Stimulated activated CD8-positive, alpha-beta memory T cell treated with anti-CD3 and anti-CD28 coated beads, Interleukin-15, amount 100 ng/mL, for 1 hour (primary cell): Measurements from ENCODE around the gene DDX54.

ENCODE experiments used
- DNase-seq: peaks from one replicate; pipeline ENCODE4 v3.0.0-alpha.2; 2020; ENCODE audit warnings: low read depth

The DDX54 gene

DNA sequence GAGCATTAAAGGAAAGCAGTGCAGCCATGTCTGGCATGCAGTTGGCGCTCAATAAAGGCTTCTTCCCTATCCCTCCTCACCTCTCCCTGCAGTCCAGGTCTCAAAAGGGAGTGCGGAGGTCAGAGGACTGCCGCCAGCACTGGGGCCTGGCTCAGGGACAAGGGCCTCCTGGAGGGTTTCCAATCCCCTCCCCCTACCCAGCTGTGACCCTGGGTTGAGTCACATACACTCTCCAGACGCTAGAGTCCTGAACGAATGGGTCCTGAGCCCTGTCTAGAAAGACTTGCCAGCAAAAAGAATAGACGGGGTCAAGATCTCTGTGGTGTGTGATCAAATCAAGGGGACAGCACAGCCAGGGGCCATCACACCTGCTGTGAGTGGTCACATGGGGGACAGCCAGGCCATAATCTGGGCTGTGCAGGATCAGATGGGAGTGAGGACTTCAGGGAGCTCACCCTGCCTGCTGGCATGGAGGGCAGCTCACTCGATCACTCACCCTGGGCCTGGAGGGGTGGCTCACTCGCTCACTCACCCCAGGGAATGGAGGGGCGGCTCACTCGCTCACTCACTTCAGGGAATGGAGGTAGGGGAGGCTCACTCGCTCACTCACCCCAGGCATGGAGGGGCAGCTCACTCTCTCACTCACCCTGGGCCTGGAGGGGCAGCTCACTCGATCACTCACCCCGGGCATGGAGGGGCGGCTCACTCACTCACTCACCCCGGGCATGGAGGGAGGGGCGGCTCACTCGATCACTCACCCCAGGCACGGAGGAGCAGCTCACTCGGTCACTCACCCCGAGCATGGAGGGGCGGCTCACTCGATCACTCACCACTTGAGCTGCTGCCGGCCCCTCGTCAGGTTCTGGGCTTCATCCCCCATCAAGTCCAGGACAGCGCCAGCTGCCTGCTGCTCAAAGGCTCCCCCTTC lies 22.9 kb downstream of the DDX54 start:
- no peak for DNase-seq

DNA sequence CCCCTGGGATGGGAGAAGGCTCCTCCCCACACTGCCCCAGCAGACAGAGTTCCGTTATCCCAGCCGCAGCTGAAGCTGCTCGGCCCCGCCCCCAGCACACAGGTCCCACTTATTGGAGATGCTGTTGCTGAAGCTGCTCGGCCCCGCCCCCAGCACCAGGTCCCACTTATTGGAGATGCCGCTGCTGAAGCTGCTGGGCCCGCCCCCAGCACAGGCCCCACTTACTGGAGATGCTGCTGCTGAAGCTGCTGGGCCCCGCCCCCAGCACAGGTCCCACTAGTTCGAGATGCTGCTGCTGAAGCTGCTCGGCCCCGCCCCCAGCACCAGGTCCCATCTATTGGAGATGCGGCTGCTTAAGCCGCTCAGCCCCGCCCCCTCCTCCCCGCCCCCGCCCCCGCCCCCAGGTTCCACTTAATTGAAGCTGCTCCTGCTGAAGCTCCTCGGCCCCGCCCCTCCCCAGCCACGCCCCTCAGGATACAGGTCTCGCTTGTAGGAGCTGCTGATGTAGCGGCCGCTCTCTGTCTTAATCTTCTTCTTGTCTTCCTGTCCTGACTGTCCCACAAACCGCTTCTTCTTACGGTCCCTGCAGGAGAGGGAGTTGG lies 23.8 kb downstream of the DDX54 start:
- DNase-seq = no peak

GRCh38 chr12:113159937-113160336 lies 25.3 kb downstream of the DDX54 start:
- DNase-seq = no peak

- DNase-seq = no peak
Observed at GRCh38 chr12:113158439-113159203, 26.7 kb downstream of the DDX54 start.

DNA sequence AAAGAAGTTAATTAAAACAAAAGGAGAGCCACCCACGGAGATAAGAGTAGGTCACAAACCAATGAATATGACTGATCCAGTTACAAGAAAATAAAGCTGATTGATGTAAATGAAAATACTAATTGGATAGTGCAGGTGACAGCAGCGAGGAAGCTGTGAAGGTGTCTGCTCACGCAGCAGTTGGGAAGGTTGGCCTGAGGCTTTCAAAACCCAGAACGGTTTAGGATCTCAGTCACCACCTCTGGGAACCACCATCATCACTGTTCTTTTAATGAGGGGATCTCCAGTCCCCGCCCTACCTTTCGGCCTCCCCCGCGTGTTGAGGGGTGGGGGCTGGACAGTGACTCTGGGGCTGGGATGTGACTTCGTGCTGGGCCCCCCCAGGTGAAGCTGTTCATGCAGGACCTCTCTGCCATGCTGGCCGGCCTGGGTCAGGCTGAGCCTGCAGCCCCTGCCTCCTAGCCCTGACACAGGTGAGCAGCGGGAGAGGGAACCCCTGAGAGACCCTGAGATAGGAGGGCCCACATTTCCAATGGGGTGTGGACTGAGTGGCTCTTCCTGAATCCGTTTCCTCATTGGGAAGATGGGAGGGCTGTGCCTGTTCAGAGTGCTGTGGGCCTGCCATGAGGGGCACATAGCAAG lies 27.9 kb downstream of the DDX54 start:
- DNase-seq = no peak

- no peak for DNase-seq
Observed at GRCh38 chr12:113155646-113156045, 29.6 kb downstream of the DDX54 start.

- no peak for DNase-seq
Observed at GRCh38 chr12:113155060-113155459, 30.2 kb downstream of the DDX54 start.

DNA sequence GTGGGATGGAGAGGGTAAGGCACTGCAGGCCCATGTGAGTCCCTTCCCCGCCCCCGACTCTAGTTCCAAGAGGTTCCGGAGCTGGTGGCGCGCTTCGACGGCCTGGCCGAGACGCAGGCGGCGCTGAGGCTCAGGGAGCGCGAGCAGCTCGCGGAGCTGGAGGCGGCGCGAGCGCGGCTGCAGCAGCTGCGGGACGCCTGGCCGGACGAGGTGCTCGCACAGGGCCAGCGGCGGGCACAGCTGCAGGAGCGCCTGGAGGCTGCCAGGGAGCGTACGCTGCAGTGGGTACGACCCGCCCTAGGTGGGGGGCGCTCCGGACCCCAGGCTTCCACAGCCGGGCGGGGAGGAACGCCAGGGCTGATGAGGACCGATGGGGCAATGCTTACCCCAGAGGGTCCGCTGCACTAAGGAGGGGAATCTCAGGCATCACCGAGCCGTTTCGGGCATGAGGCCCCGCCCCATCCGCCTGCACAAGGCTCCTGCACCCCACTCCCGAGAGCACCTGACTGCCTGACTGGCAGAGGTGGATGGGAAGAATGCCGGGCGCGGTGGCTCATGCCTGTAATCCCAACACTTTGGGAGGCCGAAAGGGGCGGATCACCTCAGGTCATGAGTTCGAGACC lies 30.8 kb downstream of the DDX54 start:
- no peak for DNase-seq

DNA sequence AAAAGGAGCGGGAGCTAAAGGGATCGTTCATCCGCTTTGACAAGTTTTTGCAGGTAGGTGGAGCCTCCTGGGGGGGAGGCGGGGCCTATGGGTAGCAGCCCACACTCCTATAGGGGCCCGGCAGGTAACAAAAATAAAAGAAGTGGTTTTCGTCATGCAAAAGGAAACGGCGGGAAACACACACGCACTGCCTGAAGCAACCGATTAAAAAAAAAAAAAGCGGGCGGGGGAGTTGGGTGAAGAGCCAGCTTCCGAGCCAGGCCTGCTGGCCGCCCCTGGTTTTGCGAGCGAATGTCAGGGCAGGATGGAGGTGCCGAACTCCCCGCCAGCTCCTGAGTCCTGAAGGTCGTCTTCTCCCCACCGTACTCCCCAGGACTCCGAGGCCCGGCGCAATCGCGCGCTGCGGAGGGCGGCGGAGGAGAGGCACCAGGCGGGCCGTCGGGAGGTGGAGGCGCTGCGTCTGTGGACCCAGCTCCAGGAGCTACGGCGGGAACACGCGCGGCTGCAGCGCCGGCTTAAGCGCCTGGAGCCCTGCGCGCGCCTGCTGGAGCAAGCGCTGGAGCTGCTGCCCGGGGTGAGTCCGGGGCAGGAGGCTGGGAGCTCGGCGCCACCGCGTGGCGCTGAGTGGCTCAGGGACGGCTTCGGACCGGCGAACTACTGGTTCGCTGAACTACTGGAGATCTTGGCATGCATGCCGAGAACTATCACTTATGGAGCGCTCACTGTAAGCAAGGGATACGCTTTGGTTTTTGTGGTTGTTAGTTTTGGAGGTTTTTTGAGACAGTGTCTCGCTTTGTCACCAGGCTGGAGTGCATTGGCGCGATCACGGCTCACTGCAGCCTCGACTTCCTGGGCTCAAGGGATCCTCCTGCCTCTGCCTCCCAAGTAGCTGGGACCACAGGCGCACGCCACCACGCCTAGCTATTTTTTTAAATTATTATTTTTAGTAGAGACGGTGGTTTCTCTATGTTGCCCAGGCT lies 32.2 kb downstream of the DDX54 start:
- DNase-seq = no peak

GRCh38 chr12:113152196-113152834 lies 33.0 kb downstream of the DDX54 start:
- DNase-seq = no peak

DNA sequence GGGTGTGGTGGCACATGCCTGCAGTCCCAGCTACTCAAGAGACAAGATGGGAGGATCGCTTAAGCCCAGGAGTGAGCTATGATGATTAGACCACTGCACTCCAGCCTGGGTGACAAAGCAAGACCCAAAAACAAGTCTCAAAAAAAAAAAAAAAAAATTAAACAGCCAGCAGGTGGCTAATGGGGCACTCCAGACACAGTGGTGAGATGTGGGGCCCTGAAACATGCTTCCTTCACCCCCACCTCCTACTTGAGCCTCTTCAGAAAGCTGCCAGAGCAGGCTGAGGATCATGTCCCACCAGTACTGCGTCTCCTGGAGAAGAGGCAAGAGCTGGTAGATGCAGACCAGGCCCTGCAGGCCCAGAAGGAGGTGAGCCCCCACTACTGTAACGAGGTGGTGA lies 33.6 kb downstream of the DDX54 start:
- no peak for DNase-seq

- DNase-seq = no peak
Observed at GRCh38 chr12:113149361-113150150, 35.7 kb downstream of the DDX54 start, which contains the start of gene CFAP73. Gene CFAP73 (plus strand): TSS chr12:113149724. CDS start chr12:113149858, 134 bp downstream.

GRCh38 chr12:113146999-113147398 lies 38.3 kb downstream of the DDX54 start:
- no peak for DNase-seq

- no peak for DNase-seq
Observed at GRCh38 chr12:113145720-113146551, 39.3 kb downstream of the DDX54 start.

DNA sequence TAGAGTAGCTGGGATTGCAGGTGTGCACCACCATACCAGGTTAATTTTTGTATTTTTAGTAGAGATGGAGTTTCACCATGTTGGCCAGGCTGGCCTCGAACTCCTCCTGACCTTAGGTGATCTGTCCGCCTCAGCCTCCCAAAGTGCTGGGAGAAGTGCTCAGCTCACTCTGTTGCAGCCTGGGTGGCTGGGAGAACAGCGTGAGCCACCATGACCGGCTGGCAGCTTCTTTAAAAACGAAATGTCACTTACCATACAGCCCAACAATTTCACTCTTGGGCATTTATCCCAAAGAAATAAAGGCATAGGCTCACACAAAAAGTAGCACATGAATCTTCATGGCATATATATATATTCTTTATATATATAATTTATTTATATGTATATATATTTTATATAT lies 40.5 kb downstream of the DDX54 start:
- DNase-seq = no peak

DNA sequence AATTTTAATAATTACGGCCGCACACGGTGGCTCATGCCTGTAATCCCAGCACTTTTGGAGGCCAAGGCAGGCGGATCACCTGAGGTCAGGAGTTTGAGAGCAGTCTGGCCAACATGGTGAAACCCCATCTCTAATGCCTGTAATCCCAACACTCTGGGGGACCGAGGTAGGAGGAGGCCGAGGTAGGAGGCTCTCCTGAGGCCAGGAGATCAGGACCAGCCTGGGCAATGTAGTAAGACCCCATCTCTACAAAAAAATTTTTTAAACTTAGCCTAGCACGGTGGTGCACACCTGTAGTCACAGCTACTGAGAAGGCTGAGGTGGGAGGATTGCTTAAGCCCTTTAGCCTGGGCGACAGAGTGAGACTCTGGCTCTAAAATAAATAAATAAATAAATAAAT lies 41.3 kb downstream of the DDX54 start:
- DNase-seq = no peak

- no peak for DNase-seq
Observed at GRCh38 chr12:113142886-113143332, 42.4 kb downstream of the DDX54 start.
